HG03097 (cell line): ENCODE measurements around the gene SPACA4.
"Not testable (repeated sequence)": the region's sequence is repeated elsewhere in the genome, so short reads cannot be mapped to it uniquely, and the experiment has no call there.

Experiments
- ATAC-seq: cut with Tn5 transposase; IDR thresholded peaks from one replicate; pipeline ENCODE4 v1.9.1; 2021; ENCODE audit not compliant: unreplicated experiment, low FRiP score

Gene SPACA4

GRCh38 chr19:48606463-48607358, at the start of gene SPACA4:
Gene SPACA4 (plus strand): TSS chr19:48606742. CDS start chr19:48606979, 237 bp downstream.
- no peak for ATAC-seq

GRCh38 chr19:48556825-48557224, 49.7 kb upstream of the SPACA4 start:
- ATAC-seq: no peak

DNA sequence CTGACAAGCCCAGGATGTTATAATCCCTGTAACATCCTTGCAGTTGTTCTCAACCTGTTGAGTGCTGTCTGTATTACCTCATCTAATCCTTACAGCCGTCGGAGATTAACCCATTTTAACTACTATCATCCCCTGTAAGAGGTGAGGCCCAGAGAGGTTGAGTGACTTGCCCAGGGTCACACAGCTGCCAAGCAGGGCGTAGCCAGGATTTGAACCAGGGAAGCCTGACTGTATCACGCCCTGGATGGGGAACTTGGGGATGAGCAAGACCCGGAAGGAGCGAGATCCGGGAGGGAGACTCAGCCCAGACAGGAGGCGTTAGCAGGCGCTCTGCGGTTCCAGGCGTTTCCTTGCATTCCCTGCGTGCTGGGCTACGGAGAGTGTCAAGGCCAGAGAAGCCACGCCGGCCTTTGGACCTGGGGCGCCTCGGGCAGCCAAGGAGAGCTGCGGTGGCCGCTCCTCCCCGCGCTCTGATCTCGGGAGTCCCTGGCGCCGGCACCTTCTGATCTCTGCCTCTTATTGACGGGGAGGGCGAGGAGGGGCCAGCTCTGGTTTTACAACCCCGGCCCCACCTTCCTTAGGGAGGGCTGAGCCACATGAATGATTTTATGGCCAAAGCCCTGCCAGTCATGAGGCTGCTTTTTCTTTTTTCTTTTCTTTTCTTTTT, 48.4 kb upstream of the SPACA4 start:
- ATAC-seq: no peak

DNA sequence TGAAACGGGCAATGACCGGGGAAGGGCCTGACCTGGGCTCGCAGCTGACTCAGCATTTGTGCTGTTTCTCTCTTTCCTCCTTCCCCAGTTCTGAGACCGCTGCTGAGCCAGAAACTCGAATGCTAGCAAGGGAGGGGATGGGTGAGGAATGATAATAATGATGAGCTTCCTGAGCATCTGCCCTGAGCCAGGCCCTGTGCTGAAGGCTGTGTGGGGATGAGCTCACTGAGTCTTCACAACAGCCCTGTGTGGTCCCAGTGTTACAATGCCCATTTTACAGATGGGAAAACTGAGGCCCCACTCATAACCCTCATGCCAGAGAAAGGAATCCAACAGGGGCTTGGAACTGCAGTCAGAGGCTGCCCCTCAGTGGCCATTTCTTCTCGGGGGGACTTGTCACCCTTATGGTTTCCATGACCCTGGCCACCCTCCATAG, 46.4 kb upstream of the SPACA4 start:
- ATAC-seq: no peak

- ATAC-seq: no peak
These were observed 45.1 kb upstream of the SPACA4 start for GRCh38 chr19:48561412-48561811.

GRCh38 chr19:48565090-48565489, 41.5 kb upstream of the SPACA4 start:
- ATAC-seq: no peak

DNA sequence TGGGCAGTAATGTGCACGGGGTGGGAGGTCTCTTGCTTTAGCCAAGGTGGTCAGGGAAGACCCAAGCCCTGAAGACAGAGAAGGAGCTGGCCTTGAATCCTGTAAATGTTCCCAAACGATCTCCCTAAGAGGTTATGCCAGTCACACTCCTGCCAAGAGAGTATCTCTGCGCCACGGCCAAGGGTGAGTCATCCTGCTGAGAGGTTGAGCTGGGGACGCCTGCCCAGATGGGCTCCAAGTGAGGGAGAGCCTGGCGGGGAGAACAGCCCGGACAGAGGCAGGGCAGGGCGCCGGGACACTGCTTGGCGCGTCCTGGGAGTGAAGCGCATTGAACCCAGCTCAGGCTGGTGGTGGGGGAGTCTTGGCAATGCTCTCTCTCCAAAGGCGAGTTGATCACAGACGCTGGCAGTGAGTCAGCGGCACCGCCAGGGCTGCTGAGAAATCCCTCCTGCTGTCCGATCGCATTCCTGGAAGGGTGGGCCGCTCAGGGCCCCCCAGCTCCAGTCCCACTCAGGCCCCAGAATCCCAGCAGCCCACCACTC, 38.1 kb upstream of the SPACA4 start:
- no peak for ATAC-seq

GRCh38 chr19:48569814-48570213, 36.7 kb upstream of the SPACA4 start:
- ATAC-seq: no peak

DNA sequence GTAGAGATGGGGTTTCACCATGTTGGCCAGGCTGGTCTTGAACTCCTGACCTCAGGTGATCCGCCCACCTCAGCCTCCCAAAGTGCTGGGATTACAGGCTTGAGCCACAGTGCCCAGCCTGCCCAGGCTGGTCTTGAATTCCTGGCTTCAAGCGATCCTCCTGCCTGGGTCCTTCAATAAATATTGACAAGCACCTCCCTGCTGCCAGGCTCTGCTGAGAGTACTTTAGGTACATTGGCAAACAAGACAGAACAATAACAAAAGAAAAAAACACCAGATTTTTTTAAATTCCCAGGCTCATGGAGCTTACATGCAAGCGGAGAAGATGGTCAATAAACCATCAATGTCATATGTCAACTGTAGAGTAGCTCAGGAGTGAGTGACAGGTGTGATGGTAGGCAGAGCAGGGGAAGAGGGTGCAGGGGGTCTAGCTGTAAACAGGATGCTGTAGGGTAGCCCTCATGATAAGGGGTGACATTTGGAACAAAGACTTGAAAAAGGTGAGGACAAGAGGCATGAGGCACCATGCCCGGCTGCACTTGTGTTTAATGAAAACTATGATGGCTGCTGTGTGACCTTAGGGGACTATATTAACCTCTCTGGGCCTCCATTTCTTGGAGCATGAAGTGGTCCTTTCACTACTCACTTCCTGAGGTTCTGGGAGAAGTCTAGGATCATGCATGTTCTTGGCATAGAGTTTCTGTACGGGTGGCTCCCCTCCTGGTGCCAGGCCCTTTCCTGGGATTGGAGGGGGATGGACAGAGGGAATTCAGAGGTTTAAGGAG, 35.0 kb upstream of the SPACA4 start:
- no peak for ATAC-seq

DNA sequence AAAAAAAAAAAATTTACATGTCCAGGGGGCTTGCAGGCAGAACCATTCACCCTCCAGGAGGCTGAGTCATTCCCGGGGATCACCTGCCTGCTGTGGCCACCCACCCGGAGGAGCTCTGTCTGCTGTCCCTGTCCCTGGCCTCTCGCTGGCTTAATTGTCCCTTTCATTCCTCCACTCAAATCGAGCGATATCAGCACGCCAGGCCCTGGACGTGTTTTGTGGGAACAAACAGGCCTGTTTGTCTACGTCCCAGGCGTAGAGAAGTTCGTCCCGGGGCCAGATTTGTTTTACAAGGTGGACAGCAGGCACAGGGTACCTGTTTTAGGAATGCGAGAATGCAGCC, 33.4 kb upstream of the SPACA4 start:
- ATAC-seq: no peak

DNA sequence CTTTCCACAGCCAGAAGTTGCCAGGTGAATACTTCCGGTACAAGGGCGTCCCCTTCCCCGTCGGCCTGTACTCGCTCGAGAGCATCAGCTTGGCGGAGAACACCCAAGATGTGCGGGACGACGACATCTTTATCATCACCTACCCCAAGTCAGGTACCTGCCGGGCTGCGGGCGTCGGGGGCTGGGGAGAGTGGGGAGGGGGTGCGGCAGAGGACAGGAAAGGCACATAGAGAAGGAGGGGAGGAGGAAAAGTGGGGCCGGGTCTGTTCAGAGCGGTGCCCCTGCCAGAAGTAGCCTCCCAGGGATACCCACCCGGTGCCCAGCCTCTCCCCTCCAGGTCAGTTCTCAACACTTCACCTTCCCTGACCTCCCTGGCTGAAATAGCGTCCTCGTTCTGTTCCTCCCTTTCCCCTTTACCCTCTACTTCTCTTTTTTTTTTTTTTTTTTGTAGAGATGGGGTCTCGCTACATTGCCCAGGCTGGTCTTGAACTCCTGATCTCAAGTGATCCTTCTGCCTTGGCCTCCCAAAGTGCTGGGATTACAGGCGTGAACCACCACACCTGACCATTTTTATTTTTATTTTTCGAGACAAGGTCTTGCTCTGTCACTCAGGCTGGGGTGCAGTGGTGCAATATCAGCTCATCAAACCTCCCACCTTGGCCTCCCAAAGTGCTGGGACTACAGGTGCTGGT, 30.5 kb upstream of the SPACA4 start:
- no peak for ATAC-seq

GRCh38 chr19:48577908-48578307, 28.6 kb upstream of the SPACA4 start:
- not testable (repeated sequence) for ATAC-seq

DNA sequence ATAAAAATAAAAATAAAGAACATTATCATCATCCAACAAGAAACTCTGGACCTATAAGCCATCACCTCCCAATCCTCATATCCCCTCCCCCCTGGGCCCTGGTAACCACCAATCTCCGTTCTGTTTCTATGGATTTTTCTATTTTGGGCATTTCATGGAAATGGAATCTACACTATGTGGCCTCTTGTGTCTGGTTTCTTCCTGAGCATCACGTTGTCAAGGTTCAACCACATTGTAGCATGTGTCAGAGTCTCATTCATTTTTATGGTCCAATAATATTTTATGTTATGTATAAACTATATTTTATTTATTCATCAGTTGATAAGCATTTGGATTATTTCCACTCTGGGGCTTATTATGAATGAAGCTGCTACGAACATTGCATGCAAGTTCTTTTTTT, 27.7 kb upstream of the SPACA4 start:
- no peak for ATAC-seq

GRCh38 chr19:48582168-48582567, 24.4 kb upstream of the SPACA4 start:
- no peak for ATAC-seq

DNA sequence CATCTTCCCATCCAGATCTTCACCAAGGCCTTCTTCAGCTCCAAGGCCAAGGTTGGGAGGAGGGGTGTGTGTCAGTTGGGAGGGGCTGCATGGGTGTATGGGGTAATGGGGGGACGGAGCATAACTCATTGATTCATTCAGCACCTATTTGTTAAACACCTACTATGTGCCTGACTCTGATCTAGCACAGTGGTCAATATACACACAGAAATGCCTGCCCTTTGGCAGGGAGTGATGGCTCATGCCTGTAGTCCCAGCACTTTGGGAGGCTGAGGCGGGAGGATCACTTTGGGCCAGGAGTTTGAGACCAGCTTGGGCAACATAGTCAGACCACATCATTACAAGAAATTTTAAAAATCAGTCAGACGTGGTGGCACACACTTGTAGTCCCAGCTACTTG, 19.2 kb upstream of the SPACA4 start:
- ATAC-seq: no peak

- ATAC-seq: no peak
These were observed 17.7 kb upstream of the SPACA4 start for GRCh38 chr19:48588670-48589401.

DNA sequence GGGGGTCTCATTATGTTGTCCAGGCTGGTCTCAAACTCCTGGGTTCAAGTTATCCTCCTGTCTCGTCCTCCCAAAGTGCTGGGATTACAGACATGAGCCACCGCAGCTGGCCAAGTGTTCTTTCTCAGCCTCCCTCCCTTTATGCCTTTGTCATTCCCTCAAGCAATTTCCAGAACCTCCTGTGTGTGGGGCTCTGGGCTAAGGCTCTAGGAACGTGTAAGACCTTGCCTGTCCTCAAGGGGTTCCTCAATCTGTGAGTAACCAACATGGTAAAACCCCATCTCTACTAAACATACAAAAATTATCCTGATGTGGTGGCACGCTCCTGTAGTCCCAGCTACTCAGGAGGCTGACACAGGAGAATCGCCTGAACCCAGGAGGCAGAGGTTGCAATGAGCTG, 15.5 kb upstream of the SPACA4 start:
- no peak for ATAC-seq

GRCh38 chr19:48595171-48595570, 11.4 kb upstream of the SPACA4 start:
- no peak for ATAC-seq

- no peak for ATAC-seq
These were observed 10.7 kb upstream of the SPACA4 start for GRCh38 chr19:48595833-48596232.

DNA sequence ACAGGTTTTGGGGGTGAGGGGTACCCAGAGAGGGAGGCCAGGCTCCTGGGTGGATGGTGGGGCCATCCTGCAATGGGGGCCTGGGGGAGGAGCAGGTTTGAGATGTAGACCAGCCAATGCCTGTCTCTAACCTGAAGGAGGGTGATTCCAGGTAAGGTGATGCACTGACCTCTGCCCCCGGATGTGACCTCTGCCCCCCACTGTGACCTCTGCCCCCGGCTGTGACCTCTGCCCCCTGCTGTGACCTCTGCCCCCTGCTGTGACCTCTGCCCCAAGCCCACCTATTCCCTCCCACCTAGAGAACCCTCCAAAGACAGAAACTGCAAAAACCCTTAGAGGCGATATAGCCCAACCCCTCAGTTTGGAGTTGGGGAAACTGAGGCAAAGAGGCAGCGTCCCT, 10.3 kb upstream of the SPACA4 start:
- no peak for ATAC-seq
